Esophagus muscularis mucosa (tissue), 4 donors: ENCODE measurements around the gene TMEM150C.
"Not testable (repeated sequence)": the region's sequence is repeated elsewhere in the genome, so short reads cannot be mapped to it uniquely, and the experiment has no call there.

Experiments used
- CTCF ChIP-seq, 3 experiments: fragments of 200-600 bp in 2 of 3; fragments of 450-650 bp in 1 of 3; sonication (generic) in 2 of 3; IDR thresholded peaks; one replicate each; pipeline ENCODE4 v1.5.1; 2017 to 2019; ENCODE audit warnings: antibody characterized with exemption in 3 of 3, mild to moderate bottlenecking in 2 of 3, moderate library complexity in 1 of 3
- EP300 ChIP-seq: sonication (generic); formaldehyde crosslinking; IDR thresholded peaks from one replicate; pipeline ENCODE4 v1.6.1; 2017; ENCODE audit warnings: antibody characterized with exemption
- POLR2A ChIP-seq: fragments of 450-650 bp; IDR thresholded peaks from one replicate; pipeline ENCODE4 v1.6.1; 2017; ENCODE audit warnings: antibody characterized with exemption, moderate library complexity, mild to moderate bottlenecking, low read depth
- POLR2AphosphoS5 ChIP-seq, 2 donors: sonication (generic); formaldehyde crosslinking; IDR thresholded peaks; one replicate each; pipeline ENCODE4 v1.6.1; 2017; ENCODE audit warnings: antibody characterized with exemption in 2 of 2

- TF ChIP-seq POLR2AphosphoS5 (IDR thresholded peaks at IDR 0.05); CTCF (IDR thresholded peaks at IDR 0.05); EP300; POLR2A: not testable (repeated sequence)
Measured at GRCh38 chr4:82547850-82548249, 13.9 kb downstream of the TMEM150C start.
